Measurements from ENCODE around the gene ANKRD63. TPM values are rescaled to one million over a fixed set of nuclear protein-coding genes. Genes with fewer than 3 reads are reported as not detected.
A peak's percentile ranks its signal among the peaks of the same experiment; 100 is the strongest.

Gene ANKRD63
- total and polyA plus RNA-seq, 7 experiments from 2014 or later, result 0.27 TPM; not detected in 5

DNA sequence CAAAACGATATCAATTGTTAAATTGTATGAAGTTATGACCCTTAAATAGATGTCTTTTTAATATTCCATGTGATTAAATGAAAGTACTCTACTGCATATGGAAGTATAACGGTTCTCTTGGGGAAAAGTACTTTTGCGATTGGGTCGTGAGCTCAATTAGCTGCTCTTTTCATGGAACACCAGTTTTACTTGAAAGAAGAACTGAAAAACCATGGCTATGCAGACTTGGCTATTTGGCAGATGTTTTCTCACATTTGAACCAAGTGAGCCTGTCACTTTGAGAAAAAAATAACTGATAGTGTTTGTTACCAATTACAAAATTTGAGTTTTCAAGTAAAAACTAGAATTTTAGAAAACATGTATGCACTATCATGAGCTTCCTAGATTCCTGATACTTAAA lies 34.7 kb upstream of the ANKRD63 start:
- POLR2A ChIA-PET, result interaction anchor here (1.2 to 8.6 kb wide), 2 partner anchors 8 to 19 kb away, joined by 3 to 93 read pairs; partner anchors contain the start of gene PLCB2
- peaks cover 10 to 20% of the 10 kb centered on the region in 2 donors for H3K4me1 ChIP-seq (ENCODE audit: control insufficient read depth in 2 of 2, insufficient read depth in 2 of 2, low read length in 2 of 2)
- no peaks in the 10 kb centered on the region for H3K36me3 ChIP-seq (ENCODE audit: control insufficient read depth in 2 of 3, insufficient read depth in 3 of 3, low read length in 3 of 3)
- H3K4me3 Mint-ChIP-seq, result no peak overlapping the region
- ATAC-seq (no peak), DNase-seq (no peak)
- CTCF ChIA-PET, result interaction anchor here (1.0 to 19.9 kb wide), 4 partner anchors 8 to 37 kb away, joined by 3 to 366 read pairs (median 4); partner anchors contain the start of genes CCDC9B and PLCB2
- no peaks in the 10 kb centered on the region for H3K9me3 Mint-ChIP-seq
- H3K36me3 Mint-ChIP-seq, result peaks cover 0 to 2% (median 0%) of the 10 kb centered on the region in 5 donors
- intact Hi-C loops (cut with micrococcal nuclease), result no loop called here
- peaks cover 17 to 40% (median 34%) of the 10 kb centered on the region in 7 donors for H3K4me1 Mint-ChIP-seq
- H3K27ac ChIP-seq (ENCODE audit: low read depth, low read length), result no peak overlapping the region
- H3K27me3 Mint-ChIP-seq, result peaks cover 0 to 65% (median 0%) of the 10 kb centered on the region in 5 donors
- H3K27ac Mint-ChIP-seq, result no peak overlapping the region
- no peaks in the 10 kb centered on the region for H3K9me3 ChIP-seq (ENCODE audit: control insufficient read depth in 2 of 3, low read length in 3 of 3)
- no peak overlapping the region for H3K4me3 ChIP-seq (ENCODE audit: low read length)
- H3K27me3 ChIP-seq (ENCODE audit: control insufficient read depth in 2 of 2, insufficient read depth in 2 of 2, low read length in 2 of 2), result no peaks in the 10 kb centered on the region

DNA sequence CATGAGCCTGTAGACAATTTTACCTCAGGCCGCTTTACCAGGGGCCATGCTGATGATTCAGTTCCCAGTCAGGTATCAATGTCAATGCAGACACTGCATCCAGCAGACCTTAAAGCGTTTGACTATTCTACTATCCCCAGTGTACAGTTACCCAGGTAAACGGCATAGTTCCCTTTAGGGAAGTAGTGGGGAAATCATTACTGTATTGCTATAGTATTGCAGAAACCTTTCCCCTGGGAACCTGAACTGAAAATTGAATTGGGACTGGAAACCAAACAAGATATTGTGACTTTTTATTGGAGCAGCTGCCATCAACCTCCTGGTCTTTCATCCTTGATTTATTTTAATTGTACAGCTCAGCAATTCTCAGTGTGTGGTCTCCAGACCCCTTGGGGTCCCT lies 34.1 kb upstream of the ANKRD63 start:
- Histone ChIP-seq H3K4me1 (ENCODE audit: control insufficient read depth in 2 of 2, insufficient read depth in 2 of 2, low read length in 2 of 2) (peaks cover 10 to 16% of the 10 kb centered on the region in 2 donors), H3K27me3 (ENCODE audit: control insufficient read depth in 2 of 2, insufficient read depth in 2 of 2, low read length in 2 of 2) (no peaks in the 10 kb centered on the region), H3K9me3 (ENCODE audit: control insufficient read depth in 2 of 3, low read length in 3 of 3) (no peaks in the 10 kb centered on the region), H3K27ac (ENCODE audit: low read depth, low read length) (no peak overlapping the region), H3K4me3 (ENCODE audit: low read length) (no peak overlapping the region), H3K36me3 (ENCODE audit: control insufficient read depth in 2 of 3, insufficient read depth in 3 of 3, low read length in 3 of 3) (no peaks in the 10 kb centered on the region)
- peaks cover 0 to 2% (median 0%) of the 10 kb centered on the region in 5 donors for H3K36me3 Mint-ChIP-seq
- ChIA-PET POLR2A (interaction anchor here (3.0 to 8.6 kb wide), 2 partner anchors 7 to 8 kb away, joined by 10 to 93 read pairs; partner anchors contain the start of gene PLCB2), CTCF (interaction anchor here (1.2 to 19.9 kb wide), 3 partner anchors 7 to 21 kb away, joined by 3 to 366 read pairs (median 4); partner anchors contain the start of genes CCDC9B and PLCB2)
- H3K27me3 Mint-ChIP-seq, result peaks cover 0 to 71% (median 0%) of the 10 kb centered on the region in 5 donors
- no peak overlapping the region for H3K27ac Mint-ChIP-seq
- H3K4me3 Mint-ChIP-seq, result no peak overlapping the region
- DNase-seq (no peak), ATAC-seq (no peak)
- intact Hi-C loops (cut with micrococcal nuclease), result no loop called here
- H3K9me3 Mint-ChIP-seq, result no peaks in the 10 kb centered on the region
- H3K4me1 Mint-ChIP-seq, result peaks cover 11 to 41% (median 28%) of the 10 kb centered on the region in 7 donors

- no peaks in the 10 kb centered on the region for H3K9me3 ChIP-seq (ENCODE audit: control insufficient read depth in 2 of 3, low read length in 3 of 3)
- no peak overlapping the region for H3K4me3 ChIP-seq (ENCODE audit: low read length)
- intact Hi-C loops (cut with micrococcal nuclease), result no loop called here
- no peak overlapping the region for H3K27ac Mint-ChIP-seq
- ATAC-seq, result no peak
- ChIA-PET CTCF (interaction anchor here (0.6 to 19.9 kb wide), 6 partner anchors 8 to 173 kb away, joined by 3 to 366 read pairs (median 4); partner anchors contain the start of genes CCDC9B and INAFM2), POLR2A (interaction anchor here (1.2 to 3.0 kb wide), 2 partner anchors 8 to 11 kb away, joined by 3 to 10 read pairs; no protein-coding TSS in a partner anchor)
- no peaks in the 10 kb centered on the region for H3K27me3 ChIP-seq (ENCODE audit: control insufficient read depth in 2 of 2, insufficient read depth in 2 of 2, low read length in 2 of 2)
- no peaks in the 10 kb centered on the region for H3K36me3 ChIP-seq (ENCODE audit: control insufficient read depth in 2 of 3, insufficient read depth in 3 of 3, low read length in 3 of 3)
- H3K27me3 Mint-ChIP-seq, result peaks cover 0 to 71% (median 0%) of the 10 kb centered on the region in 5 donors
- no peak for DNase-seq
- peaks cover 6 to 39% (median 24%) of the 10 kb centered on the region in 7 donors for H3K4me1 Mint-ChIP-seq
- H3K4me3 Mint-ChIP-seq, result no peak overlapping the region
- no peak overlapping the region for H3K27ac ChIP-seq (ENCODE audit: low read depth, low read length)
- peaks cover 0 to 2% (median 0%) of the 10 kb centered on the region in 5 donors for H3K36me3 Mint-ChIP-seq
- H3K4me1 ChIP-seq (ENCODE audit: control insufficient read depth in 2 of 2, insufficient read depth in 2 of 2, low read length in 2 of 2), result peaks cover 12 to 18% of the 10 kb centered on the region in 2 donors
- no peaks in the 10 kb centered on the region for H3K9me3 Mint-ChIP-seq
Measured at GRCh38 chr15:40314723-40315276, 31.9 kb upstream of the ANKRD63 start.

DNA sequence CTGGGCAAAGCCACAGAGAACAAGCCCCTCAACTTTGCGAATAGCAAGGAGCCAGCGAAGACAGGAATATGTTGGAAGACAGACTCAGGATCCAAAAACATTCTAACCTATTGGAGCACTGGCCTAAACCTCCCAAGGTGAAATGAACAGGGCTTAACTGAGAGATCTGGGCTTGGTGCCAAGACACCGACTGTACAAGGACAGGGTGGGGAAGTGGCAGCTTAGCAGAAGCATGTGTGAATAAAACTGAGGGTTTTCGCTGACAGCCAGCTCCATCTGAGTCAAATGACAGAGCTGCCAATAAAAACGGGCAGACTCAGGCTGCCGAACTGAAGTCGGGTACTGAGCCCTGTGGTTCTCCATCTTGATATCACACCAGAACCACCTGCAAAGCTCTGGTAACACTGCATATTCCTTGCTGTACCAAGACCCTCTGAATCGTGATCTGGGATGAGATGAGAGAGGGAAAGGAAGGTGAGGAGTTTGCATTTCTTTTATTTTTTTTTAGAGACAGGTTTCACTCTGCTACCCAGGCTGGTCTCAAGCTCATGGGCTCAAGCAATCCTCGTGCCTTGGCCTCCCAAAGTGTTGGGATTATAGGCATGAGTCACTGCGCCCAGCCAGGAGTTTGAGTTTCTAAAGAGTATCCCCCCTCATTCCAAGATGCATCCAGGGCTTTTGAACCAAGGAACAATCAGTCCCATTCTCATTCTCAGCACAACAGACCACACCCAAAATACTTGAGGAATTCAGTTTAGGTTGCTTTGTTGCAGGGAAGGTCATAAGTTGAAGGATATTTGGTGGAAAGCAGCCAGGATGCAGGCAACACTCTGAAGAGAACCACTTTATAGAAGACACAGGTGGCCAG lies 30.9 kb upstream of the ANKRD63 start:
- Mint-ChIP-seq H3K4me1 (peaks cover 15 to 49% (median 32%) of the 10 kb centered on the region in 7 donors), H3K4me3 (peak overlapping the region in 9 of 10 donors; percentile 0 to 74 (median 59)), H3K27me3 (peaks cover 0 to 64% (median 0%) of the 10 kb centered on the region in 5 donors), H3K9me3 (no peaks in the 10 kb centered on the region), H3K27ac (peak overlapping the region in 6 of 9 donors; percentile 42 to 77 (median 65)), H3K36me3 (peaks cover 0 to 2% (median 0%) of the 10 kb centered on the region in 5 donors)
- H3K36me3 ChIP-seq (ENCODE audit: control insufficient read depth in 2 of 3, insufficient read depth in 3 of 3, low read length in 3 of 3), result no peaks in the 10 kb centered on the region
- ChIA-PET POLR2A (interaction anchor here (0.6 to 1.2 kb wide), 4 partner anchors 9 to 170 kb away, joined by 3 to 4 read pairs (median 4); no protein-coding TSS in a partner anchor), CTCF (interaction anchor here (1.1 to 19.9 kb wide), 4 partner anchors 9 to 39 kb away, joined by 3 to 366 read pairs (median 74); partner anchors contain the start of genes CCDC9B and INAFM2)
- H3K9me3 ChIP-seq (ENCODE audit: control insufficient read depth in 2 of 3, low read length in 3 of 3), result no peaks in the 10 kb centered on the region
- H3K27ac ChIP-seq (ENCODE audit: low read depth, low read length), result no peak overlapping the region
- H3K4me3 ChIP-seq (ENCODE audit: low read length), result no peak overlapping the region
- peaks cover 21 to 28% of the 10 kb centered on the region in 2 donors for H3K4me1 ChIP-seq (ENCODE audit: control insufficient read depth in 2 of 2, insufficient read depth in 2 of 2, low read length in 2 of 2)
- ATAC-seq (peak; percentile 76), DNase-seq (peak in 7 of 9 donors; percentile 38 to 69 (median 52))
- intact Hi-C loops (cut with micrococcal nuclease), result no loop called here
- H3K27me3 ChIP-seq (ENCODE audit: control insufficient read depth in 2 of 2, insufficient read depth in 2 of 2, low read length in 2 of 2), result no peaks in the 10 kb centered on the region

DNA sequence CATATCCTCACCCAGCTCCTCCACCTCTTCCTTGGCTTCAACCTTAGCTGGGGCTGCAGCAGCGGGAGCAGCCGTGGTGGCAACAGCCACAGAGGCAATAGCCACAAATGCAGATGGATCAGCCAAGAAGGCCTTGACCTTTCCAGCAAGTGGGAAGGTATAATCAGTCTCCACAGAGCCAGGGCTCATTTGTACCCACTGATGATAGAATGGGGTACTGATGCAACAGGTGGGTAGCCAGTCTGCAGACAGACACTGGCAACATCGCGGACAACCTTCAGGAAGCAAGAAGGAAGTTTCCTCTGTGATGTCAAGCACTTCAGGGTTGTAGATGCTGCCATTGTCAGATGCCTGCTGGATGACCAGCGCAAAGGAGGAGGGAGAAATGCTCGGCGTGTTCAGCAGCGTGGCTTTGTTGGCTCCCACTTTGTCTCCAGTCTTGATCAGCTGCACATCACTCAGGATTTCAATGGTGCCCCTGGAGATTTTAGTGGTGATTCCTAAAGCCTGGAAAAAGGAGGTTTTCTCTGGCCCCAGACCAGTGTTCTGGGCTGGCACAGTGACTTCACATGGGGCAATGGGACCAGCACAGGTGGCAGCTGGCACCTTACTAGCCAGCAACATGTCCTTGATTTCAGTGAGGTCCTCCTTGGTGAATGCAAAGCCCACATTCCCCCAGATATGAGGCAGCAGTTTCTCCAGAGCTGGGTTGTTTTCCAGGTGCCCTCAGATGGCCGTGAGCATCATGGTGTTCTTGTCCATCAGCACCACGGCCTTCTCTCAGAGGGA lies 29.7 kb upstream of the ANKRD63 start:
- H3K4me3 ChIP-seq (ENCODE audit: low read length), result no peak overlapping the region
- peaks cover 0 to 3% (median 0%) of the 10 kb centered on the region in 3 experiments for H3K36me3 ChIP-seq (ENCODE audit: control insufficient read depth in 2 of 3, insufficient read depth in 3 of 3, low read length in 3 of 3)
- no peaks in the 10 kb centered on the region for H3K27me3 ChIP-seq (ENCODE audit: control insufficient read depth in 2 of 2, insufficient read depth in 2 of 2, low read length in 2 of 2)
- Mint-ChIP-seq H3K4me3 (no peak overlapping the region), H3K36me3 (peaks cover 0 to 2% (median 0%) of the 10 kb centered on the region in 5 donors), H3K4me1 (peaks cover 20 to 53% (median 37%) of the 10 kb centered on the region in 7 donors), H3K27me3 (peaks cover 0 to 57% (median 0%) of the 10 kb centered on the region in 5 donors), H3K27ac (peak overlapping the region in 2 of 9 donors; percentile 8 to 63), H3K9me3 (no peaks in the 10 kb centered on the region)
- ChIA-PET POLR2A (interaction anchor here (6.4 kb wide), 1 partner anchor 7 kb away, joined by 93 read pairs; the partner anchor contains the start of gene INAFM2), CTCF (interaction anchor here (0.7 to 19.9 kb wide), 5 partner anchors 10 to 272 kb away, joined by 3 to 366 read pairs (median 6); partner anchors contain the start of genes CCDC9B and INAFM2)
- intact Hi-C loops (cut with micrococcal nuclease), result no loop called here
- ATAC-seq, result no peak
- no peaks in the 10 kb centered on the region for H3K9me3 ChIP-seq (ENCODE audit: control insufficient read depth in 2 of 3, low read length in 3 of 3)
- H3K27ac ChIP-seq (ENCODE audit: low read depth, low read length), result no peak overlapping the region
- peaks cover 23 to 29% of the 10 kb centered on the region in 2 donors for H3K4me1 ChIP-seq (ENCODE audit: control insufficient read depth in 2 of 2, insufficient read depth in 2 of 2, low read length in 2 of 2)
- no peak for DNase-seq
